Measurements from ENCODE around the gene RSBN1L. TPM values are rescaled to one million over a fixed set of nuclear protein-coding genes. Genes with fewer than 3 reads are reported as not detected.

Gene RSBN1L
- total and polyA plus RNA-seq, 7 donors = 2.0 to 10.1 (median 7.5) TPM

GRCh38 chr7:77794000-77794399 is 97.7 kb downstream of the RSBN1L start:
- WGBS, 3 donors = 27 to 43% (median 29%) methylated on average over 4 of the region's 4 CpGs
- no peaks in the 10 kb centered on the region for H3K27me3 ChIP-seq (ENCODE audit: insufficient read depth in 3 of 3, low read length in 2 of 3)
- H3K27ac ChIP-seq = peak overlapping the region; percentile 82
- DNase-seq (peak in 1 of 2 donors; percentile 68), ATAC-seq (peak; percentile 40 to 62 (median 50))
- no peaks in the 10 kb centered on the region for H3K36me3 ChIP-seq (ENCODE audit: insufficient read depth in 1 of 2, low read depth in 1 of 2)
- H3K9me3 ChIP-seq = no peaks in the 10 kb centered on the region
- TF ChIP-seq CTCF (IDR thresholded peaks at IDR 0.05) = no peak
- peak overlapping the region; percentile 1 for H3K4me3 ChIP-seq
- intact Hi-C loops (cut with DNase I) = loop anchor here (5.0 to 10.0 kb wide), 2 partner anchors 91 to 108 kb away; no protein-coding TSS in a partner anchor
- peaks cover 30% of the 10 kb centered on the region for H3K4me1 ChIP-seq

GRCh38 chr7:77796109-77796508 is 99.8 kb downstream of the RSBN1L start:
- peak overlapping the region; percentile 8 for H3K27ac ChIP-seq
- 66 to 99% (median 81%) methylated on average over 3 of the region's 3 CpGs for WGBS, 3 donors
- peaks cover 42% of the 10 kb centered on the region for H3K4me1 ChIP-seq
- DNase-seq = no peak
- TF ChIP-seq CTCF (IDR thresholded peaks at IDR 0.05) = no peak
- no peaks in the 10 kb centered on the region for H3K36me3 ChIP-seq (ENCODE audit: insufficient read depth in 1 of 2, low read depth in 1 of 2)
- no peak for ATAC-seq
- H3K27me3 ChIP-seq (ENCODE audit: insufficient read depth in 3 of 3, low read length in 2 of 3) = no peaks in the 10 kb centered on the region
- H3K9me3 ChIP-seq = no peaks in the 10 kb centered on the region
- intact Hi-C loops (cut with DNase I) = loop anchor here (5.0 to 10.0 kb wide), 4 partner anchors 41 to 89 kb away; no protein-coding TSS in a partner anchor
- peak overlapping the region; percentile 95 for H3K4me3 ChIP-seq

GRCh38 chr7:77796960-77797359 is 100.7 kb downstream of the RSBN1L start:
- ATAC-seq (no peak), DNase-seq (no peak)
- Histone ChIP-seq H3K4me1 (peaks cover 42% of the 10 kb centered on the region), H3K27me3 (ENCODE audit: insufficient read depth in 3 of 3, low read length in 2 of 3) (no peaks in the 10 kb centered on the region), H3K4me3 (peak overlapping the region; percentile 95), H3K36me3 (ENCODE audit: insufficient read depth in 1 of 2, low read depth in 1 of 2) (no peaks in the 10 kb centered on the region), H3K9me3 (no peaks in the 10 kb centered on the region), H3K27ac (peak overlapping the region; percentile 98)
- 24 to 51% (median 26%) methylated on average over 5 of the region's 5 CpGs for WGBS, 3 donors
- intact Hi-C loops (cut with DNase I) = loop anchor here (5.0 to 10.0 kb wide), 4 partner anchors 40 to 88 kb away; no protein-coding TSS in a partner anchor
- TF ChIP-seq CTCF (IDR thresholded peaks at IDR 0.05) = no peak

GRCh38 chr7:77797734-77798393 is 101.6 kb downstream of the RSBN1L start:
- H3K27ac ChIP-seq = peak overlapping the region; percentile 98
- no peaks in the 10 kb centered on the region for H3K36me3 ChIP-seq (ENCODE audit: insufficient read depth in 1 of 2, low read depth in 1 of 2)
- ATAC-seq = peak; percentile 5 to 20 (median 16)
- WGBS, 3 donors = 0 to 1% (median 0%) methylated on average over 35 of the region's 35 CpGs
- peaks cover 44% of the 10 kb centered on the region for H3K4me1 ChIP-seq
- TF ChIP-seq CTCF (IDR thresholded peaks at IDR 0.05) = no peak
- H3K27me3 ChIP-seq (ENCODE audit: insufficient read depth in 3 of 3, low read length in 2 of 3) = no peaks in the 10 kb centered on the region
- H3K4me3 ChIP-seq = peak overlapping the region; percentile 95
- peak in 1 of 2 donors; percentile 74 for DNase-seq
- no peaks in the 10 kb centered on the region for H3K9me3 ChIP-seq
- intact Hi-C loops (cut with DNase I) = loop anchor here (5.0 to 10.0 kb wide), 4 partner anchors 39 to 87 kb away; no protein-coding TSS in a partner anchor
